EH (cell line): ENCODE data around the gene RPTOR.
"Not testable (repeated sequence)": the region's sequence is repeated elsewhere in the genome, so short reads cannot be mapped to it uniquely, and the experiment has no call there.

Source experiments
- DNase-seq: peaks from one replicate; pipeline ENCODE4 v3.0.0-alpha.2; 2015; ENCODE audit warnings: low read depth

RPTOR gene

DNA sequence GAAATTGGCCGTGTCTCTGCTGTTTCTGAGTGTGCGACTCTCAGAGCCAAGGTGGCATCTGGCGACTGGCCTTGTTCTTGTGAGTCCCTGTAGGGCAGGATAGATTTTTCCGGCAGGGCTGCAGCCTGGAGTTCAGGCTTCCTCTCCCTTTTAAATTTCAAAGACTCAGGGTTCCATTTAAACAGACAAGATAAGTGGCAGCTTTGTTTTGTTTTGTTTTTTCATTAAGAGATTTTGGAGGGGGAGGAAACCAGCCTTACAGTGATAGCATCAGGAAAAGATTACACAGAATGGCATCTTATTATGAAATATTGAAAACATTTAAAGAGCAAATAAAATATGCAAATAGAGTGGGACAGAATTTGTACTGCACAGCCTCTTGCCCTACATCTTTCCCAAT lies 151.3 kb downstream of the RPTOR start:
- peak; percentile 21 for DNase-seq

DNA sequence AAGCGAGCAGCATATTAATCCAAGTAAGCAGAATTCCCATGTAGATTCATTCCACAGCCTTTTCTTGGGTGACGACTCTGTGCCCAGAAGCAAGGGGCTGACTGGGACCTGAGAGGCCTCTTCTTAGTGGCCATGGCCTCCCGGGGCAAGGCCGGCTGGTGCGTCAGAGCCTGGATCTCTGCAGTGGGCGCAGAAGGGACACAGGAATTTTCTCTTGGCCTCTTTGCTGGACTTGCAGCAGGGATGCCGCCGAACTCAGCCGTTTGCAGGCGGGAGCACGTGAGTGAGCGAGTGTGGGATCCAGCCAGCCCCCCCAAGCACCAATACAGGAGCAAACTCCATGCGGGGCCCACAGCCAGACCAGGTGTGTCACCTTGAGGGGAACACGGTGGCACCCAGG lies 151.8 kb downstream of the RPTOR start:
- DNase-seq, result no peak

DNA sequence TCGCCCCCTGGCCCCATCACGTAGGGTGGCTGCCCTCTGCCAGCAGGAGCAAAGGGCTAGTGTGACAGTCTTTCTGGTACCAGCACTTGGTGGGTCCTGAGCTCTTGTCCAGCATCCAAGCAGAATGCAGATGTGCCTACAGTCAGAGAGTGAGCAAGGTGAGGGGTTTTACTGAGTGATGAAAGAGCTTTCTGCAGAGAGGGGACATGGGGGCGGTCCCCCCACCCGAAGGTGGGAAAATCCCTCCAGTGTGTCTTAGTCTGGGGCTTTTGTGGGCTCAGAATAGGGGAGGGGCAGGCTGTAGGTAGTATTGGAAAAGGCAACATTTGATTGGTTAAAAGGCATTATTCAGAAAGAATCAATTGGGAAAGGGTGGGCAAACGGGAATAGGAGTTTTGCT lies 152.3 kb downstream of the RPTOR start:
- DNase-seq, result no peak

DNA sequence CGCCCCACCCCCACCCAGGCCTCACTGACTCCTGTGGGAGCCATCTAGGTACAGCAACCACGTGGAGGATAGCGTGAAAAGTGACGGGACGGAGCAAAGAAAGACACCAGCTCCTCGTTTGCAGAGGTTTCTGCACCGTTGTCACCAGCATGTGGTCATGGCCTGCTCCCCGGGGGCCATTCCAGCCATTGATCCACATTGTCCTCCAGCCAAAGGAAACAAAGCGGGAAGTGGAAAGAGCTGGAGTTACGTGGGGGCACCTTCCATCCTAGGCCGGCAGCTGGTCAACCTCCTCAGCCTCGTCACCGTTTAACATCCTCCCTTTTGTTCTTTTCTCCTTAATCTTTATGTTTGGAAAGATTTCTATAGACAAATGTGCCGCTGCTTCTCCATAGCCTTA lies 153.7 kb downstream of the RPTOR start:
- DNase-seq, result no peak

DNA sequence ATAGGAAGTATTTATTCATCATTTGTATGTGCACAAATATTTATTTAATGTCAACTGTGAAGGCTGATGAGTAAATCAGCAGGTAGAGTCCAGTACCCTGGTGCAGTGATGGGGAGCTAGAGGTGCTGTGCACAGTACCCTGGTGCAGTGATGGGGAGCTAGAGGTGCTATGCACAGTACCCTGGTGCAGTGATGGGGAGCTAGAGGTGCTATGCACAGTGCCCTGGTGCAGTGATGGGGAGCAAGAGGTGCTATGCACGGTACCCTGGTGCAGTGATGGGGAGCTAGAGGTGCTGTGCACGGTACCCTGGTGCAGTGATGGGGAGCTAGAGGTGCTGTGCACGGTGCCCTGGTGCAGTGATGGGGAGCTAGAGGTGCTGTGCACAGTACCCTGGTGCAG lies 154.6 kb downstream of the RPTOR start:
- not testable (repeated sequence) for DNase-seq

DNA sequence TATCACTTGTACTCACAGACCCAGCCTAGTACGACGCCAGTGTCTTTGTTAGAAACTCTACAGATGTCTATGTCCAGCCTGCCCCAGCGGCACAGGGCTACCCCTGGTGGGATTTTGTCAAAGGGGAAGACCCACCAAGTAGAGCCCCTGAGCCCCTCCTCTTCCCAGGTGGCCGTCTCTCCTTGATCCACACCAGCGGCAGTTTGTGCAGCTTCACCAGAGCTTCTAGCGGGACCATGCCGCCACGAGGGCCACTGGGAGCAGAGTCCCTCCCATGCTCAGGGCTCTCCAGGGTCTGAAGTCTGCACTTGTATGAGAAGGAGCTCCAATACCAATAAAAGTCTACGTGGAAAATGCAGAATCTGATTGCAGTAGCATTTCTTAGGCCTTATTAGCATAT lies 157.1 kb downstream of the RPTOR start:
- DNase-seq, result no peak

DNA sequence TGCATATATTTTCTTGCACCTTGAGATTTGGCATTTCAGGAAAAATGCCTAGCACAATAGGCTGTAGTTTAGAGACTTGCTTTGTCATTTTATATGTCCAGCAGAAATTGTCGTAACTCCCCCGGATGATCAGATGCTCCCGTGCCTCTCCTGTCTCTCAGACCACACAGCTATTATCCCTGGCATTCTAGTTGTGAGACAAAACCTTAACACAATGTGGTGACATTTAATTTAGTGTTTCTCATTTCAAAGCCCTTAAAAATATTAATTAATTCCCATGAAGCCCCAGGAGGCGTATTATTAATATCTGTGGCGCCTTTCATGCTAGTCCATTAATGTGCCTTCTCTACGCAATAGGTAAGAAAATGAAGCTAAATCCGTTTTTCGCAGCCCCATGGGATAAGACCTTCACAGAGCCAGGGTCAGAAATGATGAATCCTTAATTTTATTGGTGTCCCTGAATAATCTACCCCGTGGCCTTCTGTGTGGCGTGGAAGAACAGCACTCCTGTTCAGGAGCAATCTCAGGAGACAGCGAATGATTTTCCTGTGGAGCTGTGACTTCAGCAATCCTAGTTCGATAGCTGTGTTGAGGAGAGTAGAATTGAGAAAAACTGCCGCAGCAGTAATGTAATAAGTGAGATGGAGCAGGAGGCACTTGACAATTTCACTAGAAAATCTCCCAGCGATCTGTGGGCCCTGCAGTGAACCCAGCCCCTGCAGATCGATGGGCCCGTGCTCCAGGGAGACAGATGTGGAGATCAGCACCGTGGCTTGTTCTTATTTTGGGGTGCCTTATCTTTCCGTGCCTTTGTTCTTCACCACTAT lies 157.9 kb downstream of the RPTOR start:
- DNase-seq, result no peak

DNA sequence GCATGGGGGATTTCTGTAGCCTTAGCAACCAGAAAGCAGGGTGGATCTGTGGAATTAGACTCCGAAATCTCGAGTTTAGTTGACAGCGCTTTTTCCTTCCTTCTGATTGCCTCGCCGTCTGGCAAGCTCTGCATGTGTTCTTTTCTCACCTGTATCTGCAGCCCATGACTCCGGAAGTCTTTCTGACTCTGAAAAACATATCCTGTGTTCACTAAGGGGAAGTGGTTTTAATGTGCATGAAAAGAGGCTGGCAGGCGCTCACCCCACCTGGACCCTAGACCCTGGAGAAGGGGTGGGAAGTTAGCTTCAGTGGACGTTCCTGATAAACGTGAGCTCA lies 158.5 kb downstream of the RPTOR start:
- DNase-seq, result no peak

DNA sequence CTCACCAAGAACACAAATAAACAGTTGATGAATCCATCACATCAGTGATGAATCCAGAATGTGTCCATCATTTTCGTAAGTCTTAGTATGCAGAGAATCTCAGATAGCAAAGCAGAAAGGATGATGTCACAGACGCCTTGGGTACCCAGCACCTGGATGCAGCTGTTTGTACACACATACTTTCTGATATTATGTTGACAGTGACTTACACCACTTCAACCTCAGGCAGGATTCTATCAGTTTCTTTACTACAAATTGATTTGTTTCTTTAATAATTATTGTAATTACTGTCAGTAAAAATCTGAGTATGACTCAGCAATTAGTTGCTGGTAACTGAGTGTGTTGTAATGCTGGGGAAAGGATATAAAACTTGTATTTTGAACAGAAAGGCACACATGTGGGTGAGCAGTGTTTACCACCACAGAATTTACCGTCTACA lies 159.8 kb downstream of the RPTOR start:
- DNase-seq, result peak; percentile 60

DNA sequence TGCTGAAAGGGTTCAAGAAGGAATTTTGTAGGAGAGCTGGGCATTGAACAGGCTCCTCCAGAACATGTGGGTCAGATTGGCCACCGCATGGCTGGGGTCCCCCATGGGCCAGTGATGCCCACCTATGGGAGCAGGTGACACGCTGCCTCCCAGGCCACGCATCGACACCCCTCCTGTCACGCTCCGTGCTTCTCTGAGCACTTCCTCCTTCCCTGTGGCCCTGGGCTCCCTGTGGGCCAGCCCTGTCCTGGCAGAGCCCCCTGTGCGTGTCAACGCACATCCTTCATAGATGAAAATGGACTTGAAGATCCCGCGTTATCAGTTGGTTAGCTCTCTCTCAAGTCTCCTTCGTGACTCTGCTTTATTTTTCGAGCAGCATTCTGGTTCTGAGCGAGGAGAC lies 160.3 kb downstream of the RPTOR start:
- DNase-seq, result no peak

DNA sequence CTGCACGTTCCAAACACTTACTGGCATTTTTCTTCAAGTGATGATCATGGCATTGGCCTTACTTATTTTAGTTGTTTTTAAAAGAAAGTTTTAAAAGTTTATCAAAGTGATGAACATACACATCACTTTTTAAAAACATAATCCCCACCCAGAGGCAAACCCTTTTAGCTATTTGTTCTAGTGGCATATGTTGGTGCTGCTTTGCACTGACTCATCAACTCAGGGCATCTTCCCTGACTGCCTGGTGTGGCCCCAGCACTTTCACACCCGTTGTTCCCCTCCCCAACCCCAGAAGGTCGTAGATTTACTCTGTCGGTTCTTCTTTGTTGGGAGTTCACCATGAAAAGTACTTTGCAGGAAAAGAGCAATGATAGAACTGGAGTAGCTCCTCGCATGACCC lies 161.3 kb downstream of the RPTOR start:
- peak; percentile 15 for DNase-seq

DNA sequence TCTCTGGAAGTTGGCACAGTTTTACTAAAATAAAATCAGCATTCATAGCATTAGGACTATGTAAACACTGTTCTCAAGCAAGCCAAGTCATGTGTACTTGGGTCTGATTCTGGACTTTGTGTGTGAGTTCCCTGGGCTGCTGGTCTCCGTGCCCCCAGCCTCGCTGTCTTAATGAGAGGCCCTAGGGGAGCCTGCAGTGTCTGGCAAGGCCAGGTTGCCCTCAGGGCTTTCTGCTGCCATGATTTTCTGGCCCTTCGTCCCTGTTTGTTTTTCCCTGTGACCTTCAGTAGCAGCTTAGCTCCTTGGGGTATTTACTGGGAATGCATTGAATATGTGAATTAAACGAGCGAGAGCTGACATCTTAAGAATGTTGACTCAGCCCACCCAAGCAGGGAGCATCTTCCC lies 161.8 kb downstream of the RPTOR start:
- DNase-seq, result peak; percentile 8

DNA sequence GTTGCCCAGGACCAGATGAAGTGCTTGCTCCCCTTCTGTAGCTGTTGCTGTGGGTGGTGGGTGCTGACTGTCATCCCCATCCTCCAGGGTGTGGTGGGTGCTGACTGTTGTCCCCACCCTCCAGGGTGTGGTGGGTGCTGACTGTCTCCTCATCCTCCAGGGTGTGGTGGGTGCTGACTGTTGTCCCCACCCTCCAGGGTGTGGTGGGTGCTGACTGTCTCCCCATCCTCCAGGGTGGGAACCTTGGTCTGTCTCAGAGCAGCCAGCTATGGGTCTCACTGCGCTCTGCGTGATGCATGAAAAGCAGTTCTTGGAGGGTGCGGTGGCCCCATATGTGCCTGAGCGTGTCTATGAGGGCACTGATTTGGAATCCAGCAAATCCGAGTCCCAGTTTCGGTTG lies 163.8 kb downstream of the RPTOR start:
- no peak for DNase-seq

DNA sequence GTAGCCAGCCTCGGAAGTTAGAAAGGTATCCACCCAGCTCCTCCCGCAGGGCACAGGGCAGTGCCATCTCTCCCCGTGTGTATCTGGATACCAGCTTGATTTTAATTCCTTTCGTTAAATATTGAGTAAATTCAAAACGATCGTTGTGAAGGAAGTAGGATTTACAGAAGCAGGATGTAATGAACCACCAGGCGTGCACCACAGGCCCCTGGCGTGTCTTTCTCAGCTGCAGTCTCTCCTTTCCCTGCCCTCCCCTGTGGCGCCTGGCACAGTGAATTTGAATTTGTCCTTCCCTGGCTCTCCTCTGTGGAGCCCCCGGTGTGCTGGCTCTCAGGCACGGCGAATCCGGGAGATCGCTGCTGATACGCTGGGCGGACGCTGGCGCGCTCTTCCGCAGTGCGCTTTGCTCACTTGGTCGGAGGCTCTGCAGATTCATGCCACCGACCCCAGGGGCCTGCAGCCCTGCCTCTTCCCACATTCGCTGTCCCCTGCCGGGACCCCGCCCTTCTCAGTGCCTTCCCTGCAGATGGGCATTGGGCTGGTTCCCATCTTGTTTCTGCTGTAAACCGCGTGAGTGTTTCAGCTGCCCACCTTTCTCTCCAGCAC lies 164.6 kb downstream of the RPTOR start:
- DNase-seq, result no peak

DNA sequence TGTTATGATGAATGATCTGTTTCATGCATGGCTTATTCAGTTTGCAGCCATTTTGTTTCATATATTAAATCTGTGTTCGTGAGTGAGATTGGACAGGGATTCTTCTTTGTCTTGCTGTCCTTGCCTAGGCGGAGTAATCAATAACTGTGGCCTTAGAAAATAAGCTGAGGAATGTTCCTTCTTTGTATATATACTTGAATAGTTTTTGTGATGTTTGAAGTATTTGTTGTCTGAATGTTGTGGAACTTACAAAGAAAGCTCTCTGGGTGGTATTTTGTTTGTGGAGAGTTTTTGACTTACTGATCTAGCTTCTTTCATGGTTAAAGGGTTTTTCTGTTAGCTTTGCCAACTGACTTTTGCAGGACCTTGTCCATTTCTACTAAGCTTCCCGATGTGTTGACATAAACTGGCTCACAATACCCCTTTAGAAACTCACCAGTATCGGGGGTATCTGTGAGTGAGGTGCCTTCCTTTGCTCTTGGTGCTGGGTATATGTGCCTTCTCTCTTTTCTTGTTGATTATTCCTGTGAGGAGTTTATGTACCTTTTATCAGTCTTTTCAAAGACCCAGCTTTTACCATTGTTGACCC lies 166.2 kb downstream of the RPTOR start:
- DNase-seq, result no peak

DNA sequence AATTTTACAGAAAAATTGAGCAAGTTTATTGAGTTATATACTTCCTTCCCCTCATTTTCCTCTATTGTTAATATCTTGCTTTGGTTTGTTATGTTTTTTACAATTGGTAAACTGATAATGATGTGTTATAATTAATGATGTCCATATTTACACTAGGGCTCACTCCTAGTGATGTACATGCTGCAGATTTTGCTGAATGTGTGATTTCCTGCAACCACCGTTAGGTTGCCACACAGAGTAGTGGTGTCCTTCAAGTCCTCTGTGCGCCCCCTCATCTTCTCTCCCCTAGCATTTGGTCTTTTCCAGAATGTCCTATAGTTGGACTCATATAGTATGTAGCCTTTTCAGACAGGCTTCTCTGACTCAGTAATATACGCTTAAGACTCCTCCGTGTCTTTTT lies 167.5 kb downstream of the RPTOR start:
- no peak for DNase-seq

DNA sequence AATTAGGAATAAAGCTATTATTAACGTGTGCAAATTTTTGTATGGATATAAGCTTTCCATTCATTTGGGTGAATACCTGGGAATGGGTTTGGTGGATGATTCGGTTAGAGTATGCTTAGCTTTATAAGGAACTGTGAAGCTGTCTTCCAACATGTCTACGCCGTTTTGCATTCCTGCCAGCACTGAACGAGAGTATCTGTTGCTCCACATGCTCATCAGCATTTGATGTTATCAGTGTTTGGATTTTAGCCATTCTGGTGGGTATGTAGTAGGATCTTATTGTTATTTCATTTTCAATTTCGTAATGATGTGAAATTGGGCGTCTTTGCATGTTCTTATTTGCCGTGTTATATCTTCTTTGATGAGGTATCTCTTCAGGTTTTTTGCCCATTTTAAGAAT lies 168.0 kb downstream of the RPTOR start:
- no peak for DNase-seq

DNA sequence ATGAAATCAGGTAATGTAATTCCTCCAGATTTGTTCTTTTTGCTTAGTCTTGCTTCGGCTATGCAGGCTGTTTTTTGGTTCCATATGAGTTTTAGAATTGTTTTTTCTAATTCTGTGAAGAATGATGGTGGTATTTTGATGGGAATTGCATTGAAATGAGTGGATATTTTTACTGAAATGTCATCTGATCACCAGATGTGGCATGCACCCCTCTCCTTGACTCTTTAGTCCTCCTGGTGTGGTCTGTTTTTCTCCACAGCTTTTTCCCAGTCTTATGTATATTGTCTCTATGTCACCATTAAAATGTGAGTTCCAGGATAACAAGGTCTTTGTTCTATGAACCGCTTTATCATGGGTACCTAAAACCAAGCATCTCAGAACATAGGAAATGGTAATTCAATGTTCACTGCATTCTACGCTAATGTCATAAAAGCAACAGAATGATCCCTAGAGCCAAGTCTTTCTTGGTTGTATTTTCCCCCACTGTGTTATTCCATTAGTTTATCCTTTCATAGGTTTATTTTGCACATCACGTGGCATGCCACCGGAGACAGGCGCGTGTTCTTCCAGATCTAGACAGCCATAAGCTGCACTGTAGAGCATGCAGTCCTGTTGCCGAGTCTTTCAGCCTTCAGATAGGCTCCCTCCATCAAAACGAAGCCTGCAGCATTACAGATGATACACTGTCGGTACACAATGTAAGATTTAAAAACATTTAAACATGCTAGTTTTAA lies 172.5 kb downstream of the RPTOR start:
- peak; percentile 63 for DNase-seq

DNA sequence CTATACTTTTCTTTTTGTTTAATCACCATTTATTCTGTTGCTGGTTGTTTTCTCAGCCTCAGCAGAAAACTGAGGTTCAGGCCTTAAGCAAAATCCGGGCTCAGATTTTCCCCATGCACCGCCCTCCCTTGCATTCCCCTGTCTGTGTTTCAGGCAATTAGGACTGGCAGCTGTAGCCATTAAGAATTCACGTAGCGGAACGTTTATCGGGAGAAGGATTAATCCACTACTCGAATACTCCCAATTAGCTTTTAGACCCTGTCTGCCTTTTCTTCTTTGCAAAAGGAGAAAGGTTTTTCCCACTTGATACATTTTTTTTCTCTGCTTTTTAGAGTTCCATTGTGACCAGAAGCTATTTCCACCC lies 173.1 kb downstream of the RPTOR start:
- DNase-seq, result no peak

DNA sequence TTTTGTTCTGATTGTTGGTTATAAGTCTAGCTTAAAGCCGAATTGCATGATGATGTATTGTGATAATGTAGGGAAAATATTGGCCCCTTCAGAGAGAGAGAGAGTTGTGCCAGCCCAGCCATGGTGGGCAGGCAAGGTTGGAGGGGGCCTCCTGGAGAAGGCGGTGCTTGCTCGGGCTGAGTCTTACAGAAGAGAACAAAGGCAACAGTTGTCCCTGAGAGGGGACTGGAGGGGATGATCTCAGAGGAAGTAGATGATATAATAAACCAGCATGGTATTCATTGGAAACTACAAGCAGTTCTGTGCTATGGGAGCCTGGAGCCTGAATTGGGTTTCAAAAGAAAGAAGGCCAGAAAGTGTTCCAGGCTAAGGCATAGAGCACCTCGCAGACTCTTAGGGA lies 173.8 kb downstream of the RPTOR start:
- no peak for DNase-seq

DNA sequence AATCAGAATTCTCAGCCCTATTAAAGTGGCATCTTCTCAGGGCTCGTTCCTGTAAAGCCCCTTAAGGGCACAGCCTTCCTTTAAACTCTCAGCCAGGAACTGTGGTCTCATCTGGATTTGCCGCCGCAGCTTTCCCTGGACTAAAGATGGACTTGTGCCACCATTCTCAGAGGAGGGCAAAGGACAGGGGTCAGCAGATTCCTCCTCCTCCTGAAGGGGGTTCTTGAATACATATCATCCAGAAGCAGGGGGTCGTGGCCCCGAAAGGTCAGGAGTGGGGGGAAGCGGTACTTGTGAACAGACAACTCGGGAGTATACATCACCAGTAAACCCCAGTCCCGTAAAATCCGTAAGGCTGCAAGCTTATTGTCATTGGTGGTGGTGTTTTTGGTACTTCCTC lies 174.8 kb downstream of the RPTOR start:
- no peak for DNase-seq

DNA sequence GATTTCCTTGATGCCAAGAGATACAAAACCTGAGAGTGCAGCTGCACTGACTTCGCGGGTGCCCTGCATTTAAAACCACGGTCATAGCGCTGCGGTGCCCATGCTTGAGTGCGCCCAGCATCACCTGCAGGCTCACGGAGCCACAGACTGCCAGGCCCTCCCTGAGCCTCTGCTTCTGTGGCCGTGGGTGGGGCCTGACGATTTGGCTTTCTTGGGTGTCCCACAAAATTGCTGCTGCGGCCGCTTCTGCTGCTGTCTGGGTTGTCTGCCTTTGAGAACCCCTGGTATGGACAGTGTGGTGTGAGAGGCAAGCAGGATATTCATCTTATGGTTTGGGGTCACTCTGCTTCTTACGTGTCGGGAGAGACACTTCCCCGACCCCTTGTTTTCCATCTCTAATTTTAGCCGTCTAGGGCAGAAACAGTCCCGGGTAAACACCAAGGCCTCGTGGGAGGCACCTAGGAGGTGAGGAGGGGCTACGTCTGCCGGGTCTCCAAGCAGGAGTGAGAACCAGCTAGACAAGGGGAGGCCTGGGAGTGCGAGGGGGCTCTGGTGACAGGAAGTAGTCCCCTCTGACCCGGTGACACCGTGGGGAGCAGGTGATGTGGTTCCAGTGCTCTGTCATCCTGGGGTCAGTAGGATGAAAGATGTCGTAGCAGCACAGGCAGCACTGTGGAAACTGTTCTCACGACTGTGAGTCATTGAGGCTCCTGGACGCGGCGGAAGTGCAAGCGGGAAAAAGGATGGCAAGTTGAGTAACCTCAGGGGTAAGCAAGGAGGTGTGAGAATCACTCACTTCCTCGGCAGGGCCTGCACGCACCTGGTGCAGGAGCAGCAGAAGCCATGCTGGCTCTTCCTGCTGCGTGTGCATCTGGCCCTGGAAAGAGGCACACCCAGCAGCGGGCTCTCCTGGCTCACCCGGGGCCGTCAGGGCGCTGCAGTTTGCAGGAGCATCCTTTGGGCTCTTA lies 176.3 kb downstream of the RPTOR start:
- DNase-seq, result no peak
